H9 (cell line): ENCODE data around the gene ZMAT5. TPM values are rescaled to one million over a fixed set of nuclear protein-coding genes. Genes with fewer than 3 reads are reported as not detected.

Experiments
- DNase-seq: peaks from one replicate; pipeline ENCODE4 v3.0.0-alpha.2; 2017
- H2AFZ ChIP-seq: one replicate; pipeline ENCODE4 v1.6.1; 2013; ENCODE audit warnings: mild to moderate bottlenecking, low read length, control low read depth, moderate library complexity
- H2AK5ac ChIP-seq: 2 replicates; pipeline ENCODE4 v1.6.1; 2013; ENCODE audit warnings: low read length, control low read depth, mixed read lengths; ENCODE audit not compliant: insufficient read length
- H2BK120ac ChIP-seq: one replicate; pipeline ENCODE4 v1.6.1; 2013; ENCODE audit warnings: low read depth, mild to moderate bottlenecking, low read length, control low read depth, inconsistent platforms; ENCODE audit not compliant: poor library complexity, severe bottlenecking
- H2BK12ac ChIP-seq: 2 replicates; pipeline ENCODE4 v1.6.1; 2013; ENCODE audit warnings: low read length, control low read depth, mixed read lengths, low read depth; ENCODE audit not compliant: insufficient read length
- H2BK15ac ChIP-seq: 2 replicates; pipeline ENCODE4 v1.6.1; 2013; ENCODE audit warnings: low read depth, low read length, control low read depth
- H2BK20ac ChIP-seq: one replicate; pipeline ENCODE4 v1.6.1; 2013; ENCODE audit warnings: low read depth, mild to moderate bottlenecking, low read length, control low read depth, inconsistent platforms; ENCODE audit not compliant: poor library complexity, severe bottlenecking
- H2BK5ac ChIP-seq: 2 replicates; pipeline ENCODE4 v1.6.1; 2013; ENCODE audit warnings: low read length, control low read depth, mixed read lengths; ENCODE audit not compliant: insufficient read length
- H3K14ac ChIP-seq: 2 replicates; pipeline ENCODE4 v1.6.1; 2013; ENCODE audit warnings: low read length, control low read depth; ENCODE audit not compliant: insufficient read depth
- H3K18ac ChIP-seq: 2 replicates; pipeline ENCODE4 v1.6.1; 2013; ENCODE audit warnings: low read depth, mild to moderate bottlenecking, mixed read lengths, low read length, control low read depth; ENCODE audit not compliant: insufficient read length
- H3K23ac ChIP-seq: 2 replicates; pipeline ENCODE4 v1.6.1; 2013; ENCODE audit warnings: low read length, control low read depth, mixed read lengths, low read depth; ENCODE audit not compliant: insufficient read length
- H3K23me2 ChIP-seq: 2 replicates; pipeline ENCODE4 v1.6.1; 2013; ENCODE audit warnings: low read depth, mild to moderate bottlenecking, mixed read lengths, low read length, control low read depth; ENCODE audit not compliant: insufficient read length, poor library complexity, severe bottlenecking
- H3K27ac ChIP-seq: 2 replicates; pipeline ENCODE4 v1.5.1; 2013; ENCODE audit warnings: low read length, control low read depth, mixed read lengths, low read depth; ENCODE audit not compliant: insufficient read length
- H3K27me3 ChIP-seq: 2 replicates; pipeline ENCODE4 v1.6.1; 2013; ENCODE audit warnings: low read length, control low read depth, inconsistent platforms; ENCODE audit not compliant: insufficient read depth
- H3K4ac ChIP-seq: 2 replicates; pipeline ENCODE4 v1.6.1; 2013; ENCODE audit warnings: low read depth, mild to moderate bottlenecking, control low read depth, inconsistent platforms, low read length, moderate library complexity
- H3K4me1 ChIP-seq: 2 replicates; pipeline ENCODE4 v1.6.1; 2013; ENCODE audit warnings: low read length, control low read depth, inconsistent platforms; ENCODE audit not compliant: insufficient read depth
- H3K4me2 ChIP-seq: 2 replicates; pipeline ENCODE4 v1.6.1; 2013; ENCODE audit warnings: low read length, control low read depth, mixed read lengths; ENCODE audit not compliant: insufficient read length, insufficient read depth
- H3K56ac ChIP-seq: 2 replicates; pipeline ENCODE4 v1.6.1; 2013; ENCODE audit warnings: low read depth, mild to moderate bottlenecking, mixed read lengths, low read length, control low read depth; ENCODE audit not compliant: insufficient read length
- H3K79me1 ChIP-seq: 2 replicates; pipeline ENCODE4 v1.6.1; 2013; ENCODE audit warnings: low read depth, mild to moderate bottlenecking, moderate library complexity, low read length, control low read depth, inconsistent platforms; ENCODE audit not compliant: insufficient read depth, poor library complexity, severe bottlenecking
- H3K79me2 ChIP-seq: 2 replicates; pipeline ENCODE4 v1.6.1; 2013; ENCODE audit warnings: low read length, control low read depth, inconsistent platforms; ENCODE audit not compliant: insufficient read depth
- H3K9ac ChIP-seq: 2 replicates; pipeline ENCODE4 v1.6.1; 2013; ENCODE audit warnings: low read length, control low read depth, mixed read lengths; ENCODE audit not compliant: insufficient read length; ENCODE audit errors: extremely low read depth
- H3K9me3 ChIP-seq: one replicate; pipeline ENCODE4 v1.6.1; 2013; ENCODE audit warnings: low read depth, low read length, inconsistent platforms; ENCODE audit not compliant: control insufficient read depth
- H3T11ph ChIP-seq: one replicate; pipeline ENCODE4 v1.6.1; 2013; ENCODE audit warnings: mild to moderate bottlenecking, low read length, control low read depth, inconsistent platforms
- H4K20me1 ChIP-seq: one replicate; pipeline ENCODE4 v1.6.1; 2013; ENCODE audit not compliant: control insufficient read depth, insufficient read length, insufficient read depth
- H4K5ac ChIP-seq: 2 replicates; pipeline ENCODE4 v1.6.1; 2013; ENCODE audit warnings: low read depth, mild to moderate bottlenecking, mixed read lengths, low read length, control low read depth; ENCODE audit not compliant: insufficient read length
- H4K8ac ChIP-seq: replicated peaks from 2 replicates; pipeline ENCODE4 v1.6.1; 2013; ENCODE audit warnings: low read length, control low read depth, mixed read lengths, low read depth; ENCODE audit not compliant: insufficient read length
- H4K91ac ChIP-seq: 2 replicates; pipeline ENCODE4 v1.6.1; 2013; ENCODE audit warnings: low read depth, mild to moderate bottlenecking, moderate library complexity, mixed read lengths, low read length, control low read depth; ENCODE audit not compliant: insufficient read length
- H3K27ac Mint-ChIP-seq, 3 experiments: 2 replicates in 2 of 3; 3 replicates in 1 of 3; pipeline ENCODE4 v1.8.0; 2020 to 2021; ENCODE audit warnings: mixed read lengths in 3 of 3, mild to moderate bottlenecking in 1 of 3, moderate library complexity in 1 of 3
- H3K27me3 Mint-ChIP-seq: 2 replicates; pipeline ENCODE4 v1.8.0; 2021; ENCODE audit warnings: low read depth, mild to moderate bottlenecking, moderate library complexity, mixed read lengths
- H3K36me3 Mint-ChIP-seq, 3 experiments: 2 replicates in 2 of 3; 3 replicates in 1 of 3; pipeline ENCODE4 v1.8.0; 2020 to 2021; ENCODE audit warnings: low read depth in 3 of 3, mixed read lengths in 3 of 3; ENCODE audit not compliant: insufficient read depth in 1 of 3
- H3K4me1 Mint-ChIP-seq, 2 experiments: 2 replicates each; pipeline ENCODE4 v1.8.0; 2020; ENCODE audit warnings: mixed read lengths in 2 of 2
- H3K4me3 Mint-ChIP-seq, 2 experiments: 2 replicates in 1 of 2; 3 replicates in 1 of 2; pipeline ENCODE4 v1.8.0; 2020 to 2021; ENCODE audit warnings: mild to moderate bottlenecking in 2 of 2, mixed read lengths in 2 of 2, moderate library complexity in 1 of 2
- H3K9me3 Mint-ChIP-seq, 2 experiments: 2 replicates in 1 of 2; 3 replicates in 1 of 2; pipeline ENCODE4 v1.8.0; 2020; ENCODE audit warnings: mild to moderate bottlenecking in 2 of 2, mixed read lengths in 2 of 2, moderate library complexity in 1 of 2
- CTCF ChIP-seq: fragments of 200-600 bp; sonication (generic); conservative IDR thresholded peaks from 3 replicates; pipeline ENCODE4 v1.8.0; 2021; ENCODE audit warnings: antibody characterized with exemption, mild to moderate bottlenecking
- WGBS: extraction: QIAGEN DNeasy Blood & Tissue Kit; methylation state at CpG from one replicate; pipeline ENCODE4 v1.1.7; 2013; ENCODE audit warnings: missing lambda C conversion rate, low lambda C conversion rate, mixed read lengths; ENCODE audit not compliant: insufficient read length; ENCODE audit errors: extremely low coverage; 5-methylcytosine and 5-hydroxymethylcytosine counted together
- total RNA-seq: library from RNA; stranded (reverse); gene quantifications from 2 replicates; pipeline ENCODE4 v1.2.1, GENCODE V29; 2021

Gene ZMAT5
- total RNA-seq, 1 experiment from 2014 or later = 13.9 TPM

- peak overlapping the region in 1 of 3 experiments; percentile 65; a peak in 1 of 7 replicates for H3K27ac Mint-ChIP-seq
- H3K27ac ChIP-seq = no peak overlapping the region
- H2BK12ac ChIP-seq = no peak overlapping the region
- H3K4me1 Mint-ChIP-seq = peaks cover 5 to 20% of the 10 kb centered on the region in 2 experiments
- no peak overlapping the region for H3K4me2 ChIP-seq
- no CpG with 5 or more reads among the region's 16 CpGs for WGBS
- H3K14ac ChIP-seq = no peak overlapping the region; the same call in 1 of the 2 replicates
- no peak overlapping the region for H2AFZ ChIP-seq
- H3K4me3 Mint-ChIP-seq = no peak overlapping the region
- H3K23me2 ChIP-seq = no peaks in the 10 kb centered on the region
- H4K91ac ChIP-seq = no peak overlapping the region
- no peak overlapping the region for H2BK15ac ChIP-seq
- no peak overlapping the region for H3K23ac ChIP-seq
- H4K5ac ChIP-seq = no peak overlapping the region
- H3K36me3 Mint-ChIP-seq = peaks cover 0 to 1% (median 0%) of the 10 kb centered on the region in 3 experiments; a peak in 1 of 7 replicates
- no peak overlapping the region for H3T11ph ChIP-seq
- H2BK20ac ChIP-seq = no peak overlapping the region
- no peaks in the 10 kb centered on the region for H3K79me2 ChIP-seq
- no peak overlapping the region for H2BK5ac ChIP-seq
- H2AK5ac ChIP-seq = no peak overlapping the region
- no peaks in the 10 kb centered on the region for H3K27me3 ChIP-seq
- H4K8ac ChIP-seq = no peak overlapping the region
- H3K18ac ChIP-seq = no peak overlapping the region
- no peak for DNase-seq
- no peak for TF ChIP-seq CTCF
- H3K56ac ChIP-seq = no peak overlapping the region
- H3K79me1 ChIP-seq = no peaks in the 10 kb centered on the region
- H3K9me3 Mint-ChIP-seq = no peaks in the 10 kb centered on the region
- no peaks in the 10 kb centered on the region; the same call in 1 of the 2 replicates for H3K27me3 Mint-ChIP-seq
- no peak overlapping the region for H3K9ac ChIP-seq
- H3K9me3 ChIP-seq = no peaks in the 10 kb centered on the region
- H3K4ac ChIP-seq = no peak overlapping the region
- no peak overlapping the region for H2BK120ac ChIP-seq
- no peaks in the 10 kb centered on the region for H4K20me1 ChIP-seq
- no peaks in the 10 kb centered on the region for H3K4me1 ChIP-seq
These were observed 12.8 kb downstream of the ZMAT5 start for GRCh38 chr22:29753808-29754657.
